H1 (cell line): ENCODE data around the gene HSD17B13. TPM values are rescaled to one million over a fixed set of nuclear protein-coding genes. Genes with fewer than 3 reads are reported as not detected.

Experiments
- CTCF ChIA-PET: fragments of 300-600 bp; sonication (Branson Sonifier 250); formaldehyde crosslinking; loops from one replicate; lab custom pipeline; 2021; ENCODE audit not compliant: partially characterized antibody; lab: Charles Lee
- POLR2A ChIA-PET: fragments of 300-600 bp; sonication (Branson Sonifier 250); formaldehyde crosslinking; loops from one replicate; lab custom pipeline; 2021; ENCODE audit warnings: inconsistent platforms; ENCODE audit not compliant: partially characterized antibody; lab: Charles Lee
- DNase-seq, 2 experiments: peaks; one replicate each; pipeline versions ENCODE4 v3.0.0 to v3.0.0-alpha.2; 2010 to 2022; ENCODE audit warnings: low spot score in 2 of 2, low read depth in 1 of 2, mixed read lengths in 1 of 2
- FAIRE-seq: peaks from 2 replicates; lab custom pipeline; 2011; peaks lifted over from hg19 to GRCh38; lab: Jason Lieb, UNC
- H2AFZ ChIP-seq: 2 replicates; pipeline ENCODE4 v1.8.1; 2012; ENCODE audit warnings: low read length, inconsistent platforms
- H2AK5ac ChIP-seq: 2 replicates; pipeline ENCODE4 v1.6.1; 2013; ENCODE audit warnings: low read depth, low read length
- H2BK120ac ChIP-seq: replicated peaks from 2 replicates; pipeline ENCODE3; 2013; ENCODE audit warnings: low read depth, low read length, inconsistent platforms
- H2BK12ac ChIP-seq: 2 replicates; pipeline ENCODE4 v1.6.1; 2013; ENCODE audit warnings: low read depth, low read length
- H2BK15ac ChIP-seq: 2 replicates; pipeline ENCODE4 v1.6.1; 2013; ENCODE audit warnings: low read length
- H2BK20ac ChIP-seq: 2 replicates; pipeline ENCODE4 v1.6.1; 2013; ENCODE audit warnings: low read length
- H2BK5ac ChIP-seq: 2 replicates; pipeline ENCODE4 v1.6.1; 2013; ENCODE audit warnings: low read depth, low read length
- H3K14ac ChIP-seq: 2 replicates; pipeline ENCODE4 v1.6.1; 2013; ENCODE audit warnings: inconsistent platforms; ENCODE audit not compliant: insufficient read length
- H3K18ac ChIP-seq: 2 replicates; pipeline ENCODE4 v1.6.1; 2013; ENCODE audit warnings: low read length; ENCODE audit errors: extremely low read depth
- H3K23ac ChIP-seq: 2 replicates; pipeline ENCODE4 v1.6.1; 2013; ENCODE audit warnings: inconsistent platforms; ENCODE audit not compliant: insufficient read length
- H3K23me2 ChIP-seq: 2 replicates; pipeline ENCODE4 v1.6.1; 2013; ENCODE audit warnings: low read depth, low read length
- H3K27ac ChIP-seq: 2 replicates; pipeline ENCODE4 v1.6.1; 2011; ENCODE audit warnings: low read depth, low read length, inconsistent platforms
- H3K27me3 ChIP-seq, 4 experiments: replicated peaks in 1 of 4; 1 replicate in 1 of 4; 2 replicates in 3 of 4; pipeline versions ENCODE4 v1.6.1 to v1.8.1; 2011 to 2013; ENCODE audit warnings: low read length in 3 of 4, mild to moderate bottlenecking in 3 of 4, inconsistent platforms in 2 of 4, mixed read lengths in 2 of 4, moderate library complexity in 1 of 4; ENCODE audit not compliant: control insufficient read depth in 3 of 4, insufficient read depth in 3 of 4; ENCODE audit errors: extremely low read depth in 1 of 4
- H3K36me3 ChIP-seq, 4 experiments: 2 replicates each; pipeline versions ENCODE4 v1.6.1 to v1.8.1; 2011 to 2013; ENCODE audit warnings: mild to moderate bottlenecking in 4 of 4, low read length in 3 of 4, moderate library complexity in 2 of 4, control low read depth in 1 of 4, inconsistent platforms in 1 of 4; ENCODE audit not compliant: insufficient read depth in 4 of 4, control insufficient read depth in 2 of 4
- H3K4ac ChIP-seq: replicated peaks from 2 replicates; pipeline ENCODE3; 2013; ENCODE audit warnings: low read length, low read depth, mixed read lengths, inconsistent platforms; ENCODE audit not compliant: insufficient read length
- H3K4me1 ChIP-seq, 4 experiments: replicated peaks in 1 of 4; 1 replicate in 1 of 4; 2 replicates in 3 of 4; pipeline versions ENCODE4 v1.6.1 to v1.8.1; 2011 to 2013; ENCODE audit warnings: low read length in 3 of 4, inconsistent platforms in 2 of 4, mixed read lengths in 1 of 4; ENCODE audit not compliant: insufficient read depth in 4 of 4, control insufficient read depth in 3 of 4
- H3K4me2 ChIP-seq, 2 experiments: 2 replicates each; pipeline versions ENCODE4 v1.6.1 to v1.8.1; 2011 to 2013; ENCODE audit warnings: low read depth in 2 of 2, low read length in 2 of 2, control low read depth in 1 of 2, inconsistent platforms in 1 of 2, mild to moderate bottlenecking in 1 of 2; ENCODE audit not compliant: insufficient read depth in 1 of 2
- H3K4me3 ChIP-seq, 4 experiments: fragments of 200-600, 300-600 bp in 1 of 4; sonication (generic), shearing (Covaris generic), sonication (Bioruptor Twin) in 1 of 4; 2 replicates each; pipeline versions ENCODE4 v1.5.1 to v1.8.1; 2011 to 2016; ENCODE audit warnings: low read length in 4 of 4, low read depth in 3 of 4, control low read depth in 2 of 4, inconsistent platforms in 2 of 4, mild to moderate bottlenecking in 2 of 4, mixed read lengths in 1 of 4, moderate library complexity in 1 of 4; ENCODE audit not compliant: insufficient read depth in 2 of 4; ENCODE audit errors: extremely low read depth in 1 of 4
- H3K56ac ChIP-seq: replicated peaks from 2 replicates; pipeline ENCODE3; 2013; ENCODE audit warnings: low read depth, mild to moderate bottlenecking, mixed read lengths, low read length, inconsistent platforms; ENCODE audit not compliant: insufficient read length
- H3K79me1 ChIP-seq: 2 replicates; pipeline ENCODE4 v1.6.1; 2013; ENCODE audit warnings: low read depth, low read length, control low read depth
- H3K79me2 ChIP-seq, 2 experiments: 2 replicates each; pipeline versions ENCODE4 v1.6.1 to v1.8.1; 2012 to 2013; ENCODE audit warnings: low read length in 2 of 2, mild to moderate bottlenecking in 2 of 2, inconsistent platforms in 1 of 2; ENCODE audit not compliant: insufficient read depth in 2 of 2, control insufficient read depth in 1 of 2
- H3K9ac ChIP-seq, 4 experiments: replicated peaks in 1 of 4; 1 replicate in 1 of 4; 2 replicates in 3 of 4; pipeline versions ENCODE4 v1.6.1 to v1.8.1; 2011 to 2013; ENCODE audit warnings: low read depth in 3 of 4, low read length in 3 of 4, control low read depth in 2 of 4, mild to moderate bottlenecking in 2 of 4, moderate library complexity in 2 of 4, inconsistent platforms in 1 of 4; ENCODE audit errors: extremely low read depth in 1 of 4
- H3K9me3 ChIP-seq, 2 experiments: 2 replicates each; pipeline versions ENCODE4 v1.6.1 to v1.8.1; 2012 to 2013; ENCODE audit warnings: mild to moderate bottlenecking in 2 of 2, moderate library complexity in 2 of 2, control low read depth in 1 of 2, inconsistent platforms in 1 of 2, low read depth in 1 of 2, low read length in 1 of 2, mixed read lengths in 1 of 2; ENCODE audit not compliant: insufficient read depth in 2 of 2
- H4K20me1 ChIP-seq, 2 experiments: replicated peaks in 1 of 2; 2 replicates each; pipeline versions ENCODE3 to v1.8.1; 2011 to 2013; ENCODE audit warnings: inconsistent platforms in 2 of 2, low read length in 2 of 2, mild to moderate bottlenecking in 1 of 2; ENCODE audit not compliant: insufficient read depth in 2 of 2, control insufficient read depth in 1 of 2
- H4K5ac ChIP-seq: 2 replicates; pipeline ENCODE4 v1.6.1; 2013; ENCODE audit warnings: low read length, low read depth, mixed read lengths, inconsistent platforms; ENCODE audit not compliant: insufficient read length
- H4K8ac ChIP-seq: 2 replicates; pipeline ENCODE4 v1.8.0; 2013; ENCODE audit warnings: mild to moderate bottlenecking, moderate library complexity, low read length, inconsistent platforms; ENCODE audit not compliant: insufficient read depth; ENCODE audit errors: extremely low read depth
- H4K91ac ChIP-seq: replicated peaks from 2 replicates; pipeline ENCODE3; 2013; ENCODE audit warnings: low read length, mixed read lengths, inconsistent platforms; ENCODE audit not compliant: insufficient read length
- BCL11A ChIP-seq, 2 experiments: IDR thresholded peaks; one replicate each; pipeline ENCODE4 v1.6.1; 2011; ENCODE audit warnings: low read depth in 2 of 2, low read length in 2 of 2, mild to moderate bottlenecking in 2 of 2
- E2F6 ChIP-seq: IDR thresholded peaks from 2 replicates; pipeline ENCODE4 v1.6.1; 2012; ENCODE audit warnings: inconsistent platforms
- GTF2F1 ChIP-seq: IDR thresholded peaks from 2 replicates; pipeline ENCODE4 v1.6.1; 2012; ENCODE audit warnings: low read depth, low read length, improper control_type of control experiment, borderline replicate concordance
- NRF1 ChIP-seq: IDR thresholded peaks from 2 replicates; pipeline ENCODE4 v1.6.1; 2011; ENCODE audit warnings: mild to moderate bottlenecking, low read depth, low read length, improper control_type of control experiment
- POLR2A ChIP-seq, 2 experiments: IDR thresholded peaks; 1 replicate in 1 of 2; 2 replicates in 1 of 2; pipeline ENCODE4 v1.6.1; 2011; ENCODE audit warnings: low read depth in 2 of 2, low read length in 2 of 2, mild to moderate bottlenecking in 2 of 2; ENCODE audit errors: control extremely low read depth in 1 of 2
- SUZ12 ChIP-seq: fragments of 200-600 bp; sonication (generic); IDR thresholded peaks from 2 replicates; pipeline ENCODE4 v1.6.1; 2012; ENCODE audit warnings: mild to moderate bottlenecking, inconsistent platforms, low read length, moderate library complexity, mixed read lengths
- WGBS, 2 experiments: shearing (Covaris generic) in 1 of 2; methylation state at CpG; one replicate each; pipeline versions ENCODE4 v1.1.6 to v1.1.7; 2013 to 2015; ENCODE audit warnings: low lambda C conversion rate in 2 of 2, mixed read lengths in 2 of 2, inconsistent platforms in 1 of 2, low coverage in 1 of 2, missing lambda C conversion rate in 1 of 2; ENCODE audit not compliant: insufficient replicate concordance in 2 of 2, insufficient coverage in 1 of 2, insufficient read length in 1 of 2; ENCODE audit errors: extremely low coverage in 1 of 2, missing lambda C conversion rate in 1 of 2; 5-methylcytosine and 5-hydroxymethylcytosine counted together
- polyA plus RNA-seq, 7 experiments: library from polyadenylated mRNA; depleted of rRNA in 3 of 7; stranded (reverse) in 5 of 7; unstranded in 2 of 7; fragments of >200 nt in 5 of 7; fragments of 200-250 nt in 2 of 7; gene quantifications; 1 replicate in 5 of 7; 2 replicates in 1 of 7; 4 replicates in 1 of 7; pipeline versions ENCODE4 v1.2.1 to v1.2.3, GENCODE V29; 2011 to 2013; ENCODE audit warnings: missing spikeins in 2 of 7, mixed read lengths in 2 of 7
- total RNA-seq: library from RNA; stranded (reverse); fragmentation: NEBNext Ultra II Directional; extraction: Animal tissue kit (Norgen Biotek cat#: 25700); gene quantifications from 2 replicates; pipeline ENCODE4 v1.2.1, GENCODE V29; 2021

The HSD17B13 gene
- total and polyA plus RNA-seq, 2 of the 8 experiments (the other 6 are each of a cell fraction or from before 2014, with no cell fraction given): 0.09 to 0.13 TPM

DNA sequence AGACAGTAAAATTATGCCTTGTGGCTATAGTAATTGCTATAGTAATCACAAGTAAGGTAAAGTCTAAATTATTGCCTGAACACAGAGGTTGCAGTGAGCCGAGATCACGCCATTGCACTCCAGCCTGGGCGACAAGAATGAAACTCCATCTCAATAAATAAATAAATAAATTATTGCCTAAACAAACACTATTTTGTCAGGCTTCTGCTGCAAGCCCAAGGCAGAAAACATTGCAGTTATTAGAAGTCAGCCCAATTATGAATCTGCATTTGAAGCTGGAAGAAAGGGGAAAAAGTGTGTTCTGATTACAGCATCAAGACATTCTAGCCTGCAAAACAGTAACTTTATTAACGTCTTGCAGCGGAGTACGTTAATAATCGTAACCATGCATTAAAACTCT, 17.1 kb downstream of the HSD17B13 start:
- Histone ChIP-seq H3K14ac (no peak overlapping the region), H3K79me2 (no peaks in the 10 kb centered on the region), H3K23ac (no peak overlapping the region), H3K9ac (no peak overlapping the region), H4K8ac (no peak overlapping the region), H3K4me3 (no peak overlapping the region), H2BK120ac (no peak overlapping the region), H4K91ac (no peak overlapping the region), H3K4ac (no peak overlapping the region), H3K56ac (no peak overlapping the region), H4K5ac (no peak overlapping the region), H2AFZ (no peak overlapping the region), H2BK20ac (no peak overlapping the region), H2BK12ac (no peak overlapping the region), H3K79me1 (no peaks in the 10 kb centered on the region), H3K9me3 (no peaks in the 10 kb centered on the region), H4K20me1 (no peaks in the 10 kb centered on the region), H2BK15ac (no peak overlapping the region), H2BK5ac (no peak overlapping the region), H3K36me3 (no peaks in the 10 kb centered on the region), H3K27ac (no peak overlapping the region), H3K4me1 (no peaks in the 10 kb centered on the region), H3K4me2 (no peak overlapping the region), H3K23me2 (no peaks in the 10 kb centered on the region; the same call in 1 of the 2 replicates), H3K18ac (no peak overlapping the region), H3K27me3 (no peaks in the 10 kb centered on the region), H2AK5ac (no peak overlapping the region)
- 97% methylated on average over 7 of the region's 7 CpGs; no CpG with 5 or more reads in 1 of the 2 experiments for WGBS, 2 experiments
- ChIA-PET POLR2A (no interaction called here), CTCF (interaction anchor here (1.1 kb wide), 1 partner anchor 85 kb away, joined by 3 read pairs; no protein-coding TSS in a partner anchor)
- TF ChIP-seq BCL11A (IDR thresholded peaks at IDR 0.05; ENCODE audit: low read depth in 2 of 2, low read length in 2 of 2): no peak
- no peak for TF ChIP-seq SUZ12
- TF ChIP-seq GTF2F1: no peak
- TF ChIP-seq E2F6: no peak
- TF ChIP-seq POLR2A (IDR thresholded peaks at IDR 0.05; ENCODE audit: control extremely low read depth in 1 of 2, low read depth in 2 of 2, low read length in 2 of 2): no peak
- no peak for TF ChIP-seq NRF1
- FAIRE-seq (no peak), DNase-seq (no peak)
